Transverse colon (tissue), 4 donors: ENCODE data around the gene CWF19L1. TPM values are rescaled to one million over a fixed set of nuclear protein-coding genes. Genes with fewer than 3 reads are reported as not detected.

Source experiments
- DNase-seq: peaks from one replicate; pipeline ENCODE4 v3.0.0-alpha.2; 2019
- H3K27ac ChIP-seq, 4 donors: fragments of 200-600 bp; sonication (generic); 2 replicates each; pipeline ENCODE4 v1.5.1; 2016 to 2018; ENCODE audit warnings: inconsistent platforms in 4 of 4
- H3K27me3 ChIP-seq: fragments of 200-600 bp; sonication (generic); 2 replicates; pipeline ENCODE4 v1.5.1; 2017; ENCODE audit warnings: inconsistent platforms
- H3K36me3 ChIP-seq, 4 donors: fragments of 200-600 bp; sonication (generic); 2 replicates each; pipeline ENCODE4 v1.5.1; 2017 to 2019; ENCODE audit warnings: inconsistent platforms in 4 of 4
- H3K4me1 ChIP-seq, 4 donors: fragments of 200-600 bp; sonication (generic); 2 replicates each; pipeline ENCODE4 v1.5.1; 2017 to 2020; ENCODE audit warnings: inconsistent platforms in 4 of 4
- H3K4me3 ChIP-seq, 4 donors: fragments of 200-600 bp; sonication (generic); 1 replicate in 1 of 4; 2 replicates in 3 of 4; pipeline versions ENCODE4 v1.5.1 to v1.6.1; 2017 to 2019; ENCODE audit warnings: inconsistent platforms in 4 of 4
- H3K9me3 ChIP-seq, 2 donors: fragments of 200-600 bp; sonication (generic); 2 replicates each; pipeline ENCODE4 v1.5.1; 2017 to 2019; ENCODE audit warnings: inconsistent platforms in 2 of 2
- EP300 ChIP-seq: sonication (generic); formaldehyde crosslinking; IDR thresholded peaks from one replicate; pipeline ENCODE4 v1.6.1; 2017; ENCODE audit warnings: antibody characterized with exemption, low read depth
- POLR2A ChIP-seq: fragments of 450-650 bp; IDR thresholded peaks from one replicate; pipeline ENCODE4 v1.6.1; 2016; ENCODE audit warnings: antibody characterized with exemption, mild to moderate bottlenecking, moderate library complexity
- POLR2AphosphoS5 ChIP-seq, 3 donors: sonication (generic); formaldehyde crosslinking; IDR thresholded peaks; one replicate each; pipeline ENCODE4 v1.6.1; 2016; ENCODE audit warnings: antibody characterized with exemption in 3 of 3
- WGBS, 2 donors: methylation state at CpG; one replicate each; pipeline ENCODE4 v1.1.5; 2018; ENCODE audit warnings: low coverage in 1 of 2; 5-methylcytosine and 5-hydroxymethylcytosine counted together
- in situ Hi-C, 4 donors: fragments of 200-750 bp; cut with MboI; loops; one replicate each; pipeline versions ENCODE4 v1.15.0 to v1.15.1; 2017; ENCODE audit warnings: low sequenced_read_pairs in 3 of 4, low pct_ligation_motif_present in 1 of 4, low pct_unique_long_range_greater_than_20kb in 1 of 4
- intact Hi-C: fragments of 100-400 bp; cut with DNase I; formaldehyde crosslinking; loops from one replicate; pipeline ENCODE4 v1.15.1; 2023; ENCODE audit warnings: low total_unique reads
- total RNA-seq, 4 donors: library from RNA; depleted of rRNA; stranded (reverse); fragments of >200 nt; gene quantifications; one replicate each; pipeline ENCODE4 v1.1.0, GENCODE V29; 2016
- TF ChIP-seq, protein P1 (sequence below), 5 experiments: fragments of 200-600 bp in 3 of 5; fragments of 450-650 bp in 2 of 5; sonication (generic) in 3 of 5; IDR thresholded peaks; 1 replicate in 2 of 5; 2 replicates in 3 of 5; pipeline ENCODE4 v1.5.1; 2016 to 2017; ENCODE audit warnings: antibody characterized with exemption in 5 of 5, inconsistent platforms in 3 of 5, mild to moderate bottlenecking in 2 of 5, moderate library complexity in 1 of 5

CWF19L1 gene
- total RNA-seq, 4 donors from 2014 or later, result 2.2 to 15.2 (median 13.0) TPM

DNA sequence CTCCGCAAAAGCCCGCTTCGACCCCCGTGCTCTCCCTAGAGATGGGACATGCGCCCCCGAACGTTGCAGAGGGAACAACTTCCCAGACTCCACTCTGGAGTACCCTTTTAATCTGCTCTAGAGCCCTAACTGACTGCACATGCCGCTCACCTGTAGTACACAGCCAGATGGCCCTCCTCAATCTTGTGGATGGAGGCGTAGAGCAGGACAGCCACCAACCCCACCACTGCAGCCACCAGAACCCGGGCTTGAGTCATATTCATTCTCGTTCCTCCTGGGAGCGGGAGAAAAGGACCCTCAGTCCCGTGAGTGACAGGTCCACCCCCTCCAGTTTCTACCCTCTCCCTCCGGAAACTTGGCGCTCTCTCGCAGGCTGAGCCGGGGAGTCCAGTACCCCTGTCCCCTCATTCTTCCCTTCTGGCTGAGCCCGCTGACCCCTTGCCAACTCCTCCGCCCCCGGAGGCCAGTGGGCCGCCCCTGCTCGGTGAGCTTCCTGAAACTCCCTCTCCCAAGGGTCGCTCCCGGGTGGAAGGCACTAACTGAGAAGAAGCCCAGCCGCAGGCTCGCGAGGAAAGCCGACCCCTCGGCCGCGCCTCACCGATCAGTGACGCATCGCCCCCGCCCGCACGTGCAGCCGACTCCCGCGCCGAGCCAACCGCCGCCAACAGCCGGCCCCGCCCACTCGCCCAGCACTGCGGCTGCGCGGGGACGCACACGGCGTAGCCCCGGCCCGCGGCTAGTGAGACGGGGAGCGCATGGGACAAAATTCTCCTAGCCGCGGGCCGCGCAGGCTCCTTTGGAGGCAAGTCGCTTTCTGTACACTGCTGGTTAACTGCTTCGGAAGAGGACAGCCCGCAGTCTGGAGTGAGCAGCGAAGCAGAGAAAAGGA lies 81.8 kb downstream of the CWF19L1 start, which contains the start of gene ERLIN1:
TSS of gene ERLIN1 (minus strand) at position 666 of the 889 bp plus-strand sequence. CDS start at position 263, 403 bp downstream.
- peak; percentile 17 for TF ChIP-seq EP300
- TF ChIP-seq POLR2A, result peak; percentile 85
- TF ChIP-seq POLR2AphosphoS5 (IDR thresholded peaks at IDR 0.05), result peak; percentile 71 to 89 (median 86)
- TF ChIP-seq, protein P1, sequence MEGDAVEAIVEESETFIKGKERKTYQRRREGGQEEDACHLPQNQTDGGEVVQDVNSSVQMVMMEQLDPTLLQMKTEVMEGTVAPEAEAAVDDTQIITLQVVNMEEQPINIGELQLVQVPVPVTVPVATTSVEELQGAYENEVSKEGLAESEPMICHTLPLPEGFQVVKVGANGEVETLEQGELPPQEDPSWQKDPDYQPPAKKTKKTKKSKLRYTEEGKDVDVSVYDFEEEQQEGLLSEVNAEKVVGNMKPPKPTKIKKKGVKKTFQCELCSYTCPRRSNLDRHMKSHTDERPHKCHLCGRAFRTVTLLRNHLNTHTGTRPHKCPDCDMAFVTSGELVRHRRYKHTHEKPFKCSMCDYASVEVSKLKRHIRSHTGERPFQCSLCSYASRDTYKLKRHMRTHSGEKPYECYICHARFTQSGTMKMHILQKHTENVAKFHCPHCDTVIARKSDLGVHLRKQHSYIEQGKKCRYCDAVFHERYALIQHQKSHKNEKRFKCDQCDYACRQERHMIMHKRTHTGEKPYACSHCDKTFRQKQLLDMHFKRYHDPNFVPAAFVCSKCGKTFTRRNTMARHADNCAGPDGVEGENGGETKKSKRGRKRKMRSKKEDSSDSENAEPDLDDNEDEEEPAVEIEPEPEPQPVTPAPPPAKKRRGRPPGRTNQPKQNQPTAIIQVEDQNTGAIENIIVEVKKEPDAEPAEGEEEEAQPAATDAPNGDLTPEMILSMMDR (IDR thresholded peaks at IDR 0.05), result no peak
- intact Hi-C loops (no loop called here), in situ Hi-C loops (no loop called here)
- peak within 1 kb of the TSS; percentile 69 to 93 (median 82) for H3K4me3 ChIP-seq
- no peaks in the 10 kb centered on the region for H3K9me3 ChIP-seq
- WGBS, 2 donors, result 0 to 1% methylated on average over 3 to 58 of the region's 65 CpGs
- peaks cover 15 to 55% (median 34%) of the 10 kb centered on the region in 4 donors for H3K4me1 ChIP-seq
- DNase-seq, result peak; percentile 95
- peaks cover 0 to 7% (median 0%) of the 10 kb centered on the region in 4 donors for H3K36me3 ChIP-seq
- peak within 1 kb of the TSS; percentile 89 to 97 (median 92) for H3K27ac ChIP-seq
- no peaks in the 10 kb centered on the region for H3K27me3 ChIP-seq

DNA sequence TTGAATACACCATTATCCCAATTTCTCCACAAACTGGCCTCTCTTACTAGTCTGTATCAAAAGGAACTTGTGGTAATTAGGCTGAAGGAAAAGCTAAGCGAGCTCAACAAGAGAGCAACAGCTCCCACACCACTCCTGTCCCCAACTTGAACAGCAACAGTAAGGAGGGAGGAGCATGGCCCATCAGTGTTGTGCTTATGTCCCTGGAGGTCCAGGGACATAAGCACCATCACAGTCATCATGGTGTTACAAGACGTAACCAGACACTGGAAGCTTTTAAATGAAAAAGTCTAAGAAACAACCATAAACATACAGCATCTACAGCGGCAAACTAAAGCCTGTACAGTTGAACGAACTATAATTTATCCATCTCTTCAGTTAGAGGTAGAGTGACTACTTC lies 82.6 kb downstream of the CWF19L1 start:
- DNase-seq, result no peak
- in situ Hi-C loops, result no loop called here
- TF ChIP-seq POLR2A, result no peak
- intact Hi-C loops, result no loop called here
- Histone ChIP-seq H3K27me3 (no peaks in the 10 kb centered on the region), H3K36me3 (peaks cover 0 to under 1% (median 0%) of the 10 kb centered on the region in 4 donors), H3K27ac (peak overlapping the region; percentile 89 to 97 (median 92)), H3K4me3 (peak overlapping the region in 3 of 4 donors; percentile 69 to 93 (median 92)), H3K9me3 (no peaks in the 10 kb centered on the region), H3K4me1 (peaks cover 15 to 62% (median 40%) of the 10 kb centered on the region in 4 donors)
- WGBS, 2 donors, result 3 to 10% methylated on average over 4 of the region's 4 CpGs

DNA sequence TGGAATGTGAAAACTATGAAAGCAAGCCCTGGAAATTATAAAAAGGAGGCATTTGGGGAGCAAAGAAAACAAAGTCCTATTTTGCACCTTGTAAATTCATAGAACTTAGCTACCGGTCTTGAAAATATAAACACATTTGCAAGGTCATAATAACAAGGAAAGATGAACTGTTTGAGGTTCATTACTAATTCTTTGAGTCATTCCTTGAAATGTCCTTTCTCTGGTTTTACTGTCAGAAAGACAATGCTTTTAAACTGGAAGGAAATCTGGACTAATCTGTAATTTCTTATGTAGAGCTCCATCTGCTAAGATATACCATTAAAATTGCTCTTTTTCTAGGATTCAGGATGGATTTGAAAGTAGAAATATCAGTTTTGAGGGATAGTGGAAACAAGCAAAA lies 83.0 kb downstream of the CWF19L1 start:
- in situ Hi-C loops, result no loop called here
- WGBS, 2 donors, result 9 to 11% methylated on average over 1 of the region's 1 CpG
- intact Hi-C loops, result no loop called here

DNA sequence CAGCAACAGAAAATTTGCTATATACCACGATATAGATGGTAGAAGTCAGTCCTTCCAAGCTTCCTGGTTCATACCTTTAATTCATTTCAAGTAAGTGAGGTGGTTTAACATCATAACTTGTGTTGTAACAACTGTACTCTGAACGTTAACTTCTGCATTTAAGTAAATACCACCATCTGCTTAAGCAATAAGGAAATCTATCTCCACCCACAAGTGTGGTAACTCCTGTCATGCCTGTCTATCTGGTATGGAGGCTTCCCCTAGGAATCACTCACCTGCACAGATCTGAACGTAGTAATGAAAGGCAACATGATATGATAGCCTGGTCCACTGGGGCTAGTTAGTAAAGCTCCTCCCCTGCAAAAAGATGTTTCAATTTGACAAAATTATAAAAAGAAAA lies 84.0 kb downstream of the CWF19L1 start:
- Histone ChIP-seq H3K27me3 (no peaks in the 10 kb centered on the region), H3K4me3 (peak overlapping the region in 1 of 4 donors; percentile 93), H3K36me3 (peaks cover 0 to 4% (median 0%) of the 10 kb centered on the region in 4 donors), H3K9me3 (no peaks in the 10 kb centered on the region), H3K4me1 (peaks cover 15 to 76% (median 48%) of the 10 kb centered on the region in 4 donors), H3K27ac (peak overlapping the region; percentile 89 to 97 (median 92))
- in situ Hi-C loops (no loop called here), intact Hi-C loops (no loop called here)
- peak; percentile 47 for DNase-seq
- no peak for TF ChIP-seq EP300
- peak; percentile 19 to 87 (median 76) for TF ChIP-seq POLR2AphosphoS5 (IDR thresholded peaks at IDR 0.05)
- TF ChIP-seq POLR2A, result peak; percentile 52
- TF ChIP-seq, protein P1 (IDR thresholded peaks at IDR 0.05), result no peak
- 21 to 38% methylated on average over 3 of the region's 3 CpGs for WGBS, 2 donors

More for the DNA sequence above, 83.0 kb downstream of the CWF19L1 start:
- H3K4me1 ChIP-seq, result peaks cover 15 to 66% (median 44%) of the 10 kb centered on the region in 4 donors
- H3K27ac ChIP-seq, result peak overlapping the region; percentile 89 to 97 (median 92)
- no peaks in the 10 kb centered on the region for H3K9me3 ChIP-seq
- no peaks in the 10 kb centered on the region for H3K27me3 ChIP-seq
- TF ChIP-seq POLR2AphosphoS5 (IDR thresholded peaks at IDR 0.05) (no peak), EP300 (no peak), POLR2A (no peak)
- TF ChIP-seq, protein P1 (IDR thresholded peaks at IDR 0.05), result no peak
- peak overlapping the region in 3 of 4 donors; percentile 69 to 93 (median 92) for H3K4me3 ChIP-seq
- DNase-seq, result no peak
- no peaks in the 10 kb centered on the region for H3K36me3 ChIP-seq
